PC-3 (cell line): ENCODE measurements around the gene SPPL2C. TPM values are rescaled to one million over a fixed set of nuclear protein-coding genes. Genes with fewer than 3 reads are reported as not detected.

Source experiments
- ATAC-seq: fragments of 200-7000 bp; cut with Tn5 transposase; 2 replicates; pipeline ENCODE4 v1.9.1; 2020; ENCODE audit warnings: mild to moderate bottlenecking, moderate library complexity
- BruUV-seq: library from RNA; stranded (reverse); fragments of 400-500 nt; replicated peaks from 2 replicates; lab custom pipeline; 2021; lab: Mats Ljungman, UMichigan
- CTCF ChIA-PET: fragments of 300-600 bp; sonication (Branson Sonifier 250); formaldehyde crosslinking; loops from one replicate; lab custom pipeline; 2022; ENCODE audit warnings: antibody characterized with exemption; lab: Charles Lee
- POLR2A ChIA-PET: fragments of 300-600 bp; sonication (Branson Sonifier 250); formaldehyde crosslinking; loops from one replicate; lab custom pipeline; 2022; ENCODE audit warnings: antibody characterized with exemption; ENCODE audit not compliant: unreplicated experiment; lab: Charles Lee
- DNase-seq: peaks from one replicate; pipeline ENCODE4 v3.0.0-alpha.2; 2015
- H2AFZ ChIP-seq: fragments of 300-600 bp; sonication (generic); 2 replicates; pipeline ENCODE4 v1.6.0; 2016; ENCODE audit warnings: antibody characterized with exemption, low read length
- H3F3A ChIP-seq: fragments of 300-600 bp; sonication (generic); one replicate; pipeline ENCODE4 v1.6.0; 2017; ENCODE audit warnings: antibody characterized with exemption, low read length, control low read depth, mild to moderate bottlenecking; ENCODE audit not compliant: unreplicated experiment
- H3K27ac ChIP-seq: fragments of 300-600 bp; sonication (generic); 2 replicates; pipeline ENCODE4 v1.5.1; 2016; ENCODE audit warnings: mild to moderate bottlenecking, low read length
- H3K27me3 ChIP-seq: fragments of 300-600 bp; sonication (generic); 2 replicates; pipeline ENCODE4 v1.6.1; 2016; ENCODE audit warnings: low read length, mixed read lengths
- H3K36me3 ChIP-seq: fragments of 300-600 bp; sonication (generic); 2 replicates; pipeline ENCODE4 v1.6.1; 2016; ENCODE audit warnings: low read depth, mixed run types, low read length, mixed read lengths
- H3K4me1 ChIP-seq: fragments of 300-600 bp; sonication (generic); 2 replicates; pipeline ENCODE4 v1.5.1; 2016; ENCODE audit warnings: low read length; ENCODE audit not compliant: insufficient read depth
- H3K4me2 ChIP-seq: fragments of 300-600 bp; sonication (generic); 2 replicates; pipeline ENCODE4 v1.6.0; 2016; ENCODE audit warnings: low read length
- H3K4me3 ChIP-seq: fragments of 300-600 bp; sonication (generic); 2 replicates; pipeline ENCODE4 v1.5.1; 2016; ENCODE audit warnings: mild to moderate bottlenecking, low read length, mixed read lengths
- H3K79me2 ChIP-seq: fragments of 300-600 bp; sonication (generic); 2 replicates; pipeline ENCODE4 v1.6.1; 2017; ENCODE audit warnings: low read length, mixed read lengths
- H3K9ac ChIP-seq: fragments of 300-600 bp; sonication (generic); 2 replicates; pipeline ENCODE4 v1.6.0; 2016; ENCODE audit warnings: mild to moderate bottlenecking, low read length
- H3K9me2 ChIP-seq: fragments of 300-600 bp; sonication (generic); replicated peaks from 2 replicates; pipeline ENCODE4 v1.6.1; 2016; ENCODE audit warnings: mixed run types, low read length, mixed read lengths
- H3K9me3 ChIP-seq: fragments of 300-600 bp; sonication (generic); 2 replicates; pipeline ENCODE4 v1.6.1; 2016; ENCODE audit warnings: low read length, mixed read lengths
- H4K20me1 ChIP-seq: fragments of 300-600 bp; sonication (generic); 2 replicates; pipeline ENCODE4 v1.6.1; 2016; ENCODE audit warnings: low read length, mixed read lengths
- CTCF ChIP-seq: fragments of 300-600 bp; sonication (generic); conservative IDR thresholded peaks from 2 replicates; pipeline ENCODE4 v1.5.1; 2017; ENCODE audit warnings: antibody characterized with exemption, low read depth, mild to moderate bottlenecking, low read length
- EZH2 ChIP-seq: fragments of 300-600 bp; sonication (generic); IDR thresholded peaks from one replicate; pipeline ENCODE4 v1.6.1; 2017; ENCODE audit warnings: antibody characterized with exemption, mild to moderate bottlenecking, low read length; ENCODE audit not compliant: unreplicated experiment
- EZH2phosphoT487 ChIP-seq: fragments of 300-600 bp; sonication (generic); IDR thresholded peaks from 2 replicates; pipeline ENCODE4 v1.6.1; 2018; ENCODE audit warnings: mild to moderate bottlenecking, antibody characterized with exemption, low read length, borderline replicate concordance
- intact Hi-C: fragments of 100-400 bp; cut with micrococcal nuclease; formaldehyde crosslinking; loops from 2 replicates; pipeline ENCODE4 v1.9.0; 2023
- total RNA-seq: library from RNA; depleted of rRNA; stranded (reverse); fragments of >200 nt; gene quantifications from 2 replicates; pipeline ENCODE4 v1.2.3, GENCODE V29; 2014

Gene SPPL2C
- total RNA-seq, 1 experiment from 2014 or later: not detected

- no peak for ATAC-seq
- POLR2A ChIA-PET: no interaction called here
Measured at GRCh38 chr17:45821147-45821546, 23.5 kb upstream of the SPPL2C start.

GRCh38 chr17:45823598-45823997 lies 21.1 kb upstream of the SPPL2C start:
- TF ChIP-seq EZH2 (no peak), CTCF (no peak)
- POLR2A ChIA-PET: no interaction called here
- no peaks in the 10 kb centered on the region for H3K9me3 ChIP-seq
- ATAC-seq (no peak), DNase-seq (no peak)
- no peaks in the 10 kb centered on the region for H3F3A ChIP-seq
- H3K36me3 ChIP-seq: no peaks in the 10 kb centered on the region
- H3K4me1 ChIP-seq: no peaks in the 10 kb centered on the region
- no peaks in the 10 kb centered on the region for H4K20me1 ChIP-seq
- H3K9ac ChIP-seq: no peak overlapping the region
- H2AFZ ChIP-seq: no peak overlapping the region
- peaks cover 14% of the 10 kb centered on the region; the same call in 1 of the 2 replicates for H3K27me3 ChIP-seq
- H3K9me2 ChIP-seq: no peaks in the 10 kb centered on the region
- BruUV-seq: no TSS peak
- no peak overlapping the region for H3K27ac ChIP-seq
- no peaks in the 10 kb centered on the region for H3K79me2 ChIP-seq
- CTCF ChIA-PET: interaction anchor here (0.6 kb wide), 1 partner anchor 233 kb away, joined by 3 read pairs; no protein-coding TSS in a partner anchor
- H3K4me3 ChIP-seq: no peak overlapping the region
- intact Hi-C loops: no loop called here
- H3K4me2 ChIP-seq: no peak overlapping the region

More at GRCh38 chr17:45821147-45821546, 23.5 kb upstream of the SPPL2C start:
- H3K27ac ChIP-seq: no peak overlapping the region
- H3K4me3 ChIP-seq: no peak overlapping the region
- H4K20me1 ChIP-seq: no peaks in the 10 kb centered on the region
- intact Hi-C loops: no loop called here
- no peaks in the 10 kb centered on the region for H3K79me2 ChIP-seq
- DNase-seq: no peak
- no peak overlapping the region for H2AFZ ChIP-seq
- TF ChIP-seq EZH2: no peak
- TF ChIP-seq CTCF: no peak
- TF ChIP-seq EZH2phosphoT487: no peak
- no peak overlapping the region for H3K4me2 ChIP-seq
- CTCF ChIA-PET: no interaction called here
- H3K4me1 ChIP-seq: no peaks in the 10 kb centered on the region
- BruUV-seq: no TSS peak
- H3K9ac ChIP-seq: no peak overlapping the region
- H3K36me3 ChIP-seq: no peaks in the 10 kb centered on the region
- no peaks in the 10 kb centered on the region for H3K9me2 ChIP-seq
- H3K9me3 ChIP-seq: no peaks in the 10 kb centered on the region
- H3K27me3 ChIP-seq: peaks cover 9% of the 10 kb centered on the region; the same call in 1 of the 2 replicates
- H3F3A ChIP-seq: no peaks in the 10 kb centered on the region

GRCh38 chr17:45824475-45824874 lies 20.2 kb upstream of the SPPL2C start:
- Histone ChIP-seq H3K27ac (no peak overlapping the region), H3K4me3 (no peak overlapping the region), H3F3A (no peaks in the 10 kb centered on the region), H3K9me2 (no peaks in the 10 kb centered on the region), H3K4me1 (no peaks in the 10 kb centered on the region), H3K27me3 (peaks cover 16% of the 10 kb centered on the region; the same call in 1 of the 2 replicates), H4K20me1 (no peaks in the 10 kb centered on the region), H3K9ac (no peak overlapping the region), H3K4me2 (no peak overlapping the region), H3K9me3 (no peaks in the 10 kb centered on the region), H2AFZ (no peak overlapping the region), H3K36me3 (no peaks in the 10 kb centered on the region), H3K79me2 (no peaks in the 10 kb centered on the region)
- intact Hi-C loops: no loop called here
- DNase-seq: no peak
- no peak for ATAC-seq
- TF ChIP-seq CTCF (no peak), EZH2 (no peak), EZH2phosphoT487 (no peak)
- POLR2A ChIA-PET: no interaction called here
- BruUV-seq: no TSS peak
- CTCF ChIA-PET: no interaction called here
